Measurements from ENCODE around the gene KIF13A. TPM values are rescaled to one million over a fixed set of nuclear protein-coding genes. Genes with fewer than 3 reads are reported as not detected.
A peak's percentile ranks its signal among the peaks of the same experiment; 100 is the strongest.

KIF13A gene
- total and polyA plus RNA-seq, 9 of the 15 experiments (the other 6 are each of a cell fraction or from before 2014, with no cell fraction given) = 3.6 to 44.3 (median 29.7) TPM

DNA sequence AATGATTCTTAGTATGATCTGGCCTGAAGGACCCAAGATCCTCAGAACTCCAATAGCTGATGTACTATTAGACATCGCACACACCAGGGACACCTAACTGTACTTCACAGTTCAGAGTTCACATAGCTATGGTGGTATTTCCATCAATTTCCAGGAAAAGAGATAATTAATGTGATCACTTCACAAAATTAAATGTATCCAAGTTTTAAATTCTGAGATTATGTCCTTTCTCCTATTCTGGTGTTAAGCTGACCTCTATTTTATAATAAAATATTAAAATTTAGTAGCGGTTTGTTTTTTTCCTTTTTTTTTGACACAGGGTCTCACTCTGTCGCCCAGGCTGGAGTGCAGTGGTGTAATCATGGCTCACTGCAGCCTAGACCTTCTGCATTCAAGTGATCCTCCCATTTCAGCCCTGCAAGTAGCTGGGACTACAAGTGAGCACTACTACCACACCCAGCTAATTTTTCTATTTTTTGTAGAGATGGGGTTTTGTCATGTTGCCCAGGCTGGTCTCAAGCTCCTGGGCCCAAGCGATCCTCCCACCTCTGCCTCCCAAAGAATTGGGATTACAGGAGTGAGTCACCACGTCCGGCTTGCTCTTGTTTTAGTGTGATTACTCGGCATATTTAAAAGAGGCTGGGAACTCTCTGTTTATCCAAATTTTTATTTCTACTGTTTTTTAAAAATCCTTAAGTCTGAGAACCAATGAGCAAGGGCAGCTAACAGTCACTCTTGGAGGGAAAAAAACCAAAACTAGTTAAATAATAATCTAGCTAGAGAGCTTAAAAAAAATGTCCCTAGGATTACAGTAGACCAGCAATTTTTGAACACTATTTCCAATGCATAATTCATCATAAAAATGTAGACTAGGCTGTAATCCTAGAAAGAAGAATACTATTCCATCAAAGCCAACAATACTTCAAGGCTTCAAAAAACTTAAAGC is 16.0 kb downstream of the KIF13A start (continued):
- TF ChIP-seq, protein P1, sequence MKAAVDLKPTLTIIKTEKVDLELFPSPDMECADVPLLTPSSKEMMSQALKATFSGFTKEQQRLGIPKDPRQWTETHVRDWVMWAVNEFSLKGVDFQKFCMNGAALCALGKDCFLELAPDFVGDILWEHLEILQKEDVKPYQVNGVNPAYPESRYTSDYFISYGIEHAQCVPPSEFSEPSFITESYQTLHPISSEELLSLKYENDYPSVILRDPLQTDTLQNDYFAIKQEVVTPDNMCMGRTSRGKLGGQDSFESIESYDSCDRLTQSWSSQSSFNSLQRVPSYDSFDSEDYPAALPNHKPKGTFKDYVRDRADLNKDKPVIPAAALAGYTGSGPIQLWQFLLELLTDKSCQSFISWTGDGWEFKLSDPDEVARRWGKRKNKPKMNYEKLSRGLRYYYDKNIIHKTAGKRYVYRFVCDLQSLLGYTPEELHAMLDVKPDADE (conservative IDR thresholded peaks at IDR 0.05; ENCODE audit: control insufficient read depth, low read depth, low read length) = no peak
- TF ChIP-seq KDM2B (CRISPR knock-in tag; IDR thresholded peaks at IDR 0.05) (no peak), NBN (IDR thresholded peaks at IDR 0.05; ENCODE audit: low read depth) (no peak; the same call in 1 of the 2 replicates), NFIC (IDR thresholded peaks at IDR 0.05) (peak; percentile 64), KAT2B (IDR thresholded peaks at IDR 0.05; ENCODE audit: low read depth, low read length) (no peak), RBFOX2 (IDR thresholded peaks at IDR 0.05; ENCODE audit: low read depth, low read length) (no peak), SRSF1 (IDR thresholded peaks at IDR 0.05; ENCODE audit: low read depth, low read length) (no peak)
- TF ChIP-seq, protein P2, sequence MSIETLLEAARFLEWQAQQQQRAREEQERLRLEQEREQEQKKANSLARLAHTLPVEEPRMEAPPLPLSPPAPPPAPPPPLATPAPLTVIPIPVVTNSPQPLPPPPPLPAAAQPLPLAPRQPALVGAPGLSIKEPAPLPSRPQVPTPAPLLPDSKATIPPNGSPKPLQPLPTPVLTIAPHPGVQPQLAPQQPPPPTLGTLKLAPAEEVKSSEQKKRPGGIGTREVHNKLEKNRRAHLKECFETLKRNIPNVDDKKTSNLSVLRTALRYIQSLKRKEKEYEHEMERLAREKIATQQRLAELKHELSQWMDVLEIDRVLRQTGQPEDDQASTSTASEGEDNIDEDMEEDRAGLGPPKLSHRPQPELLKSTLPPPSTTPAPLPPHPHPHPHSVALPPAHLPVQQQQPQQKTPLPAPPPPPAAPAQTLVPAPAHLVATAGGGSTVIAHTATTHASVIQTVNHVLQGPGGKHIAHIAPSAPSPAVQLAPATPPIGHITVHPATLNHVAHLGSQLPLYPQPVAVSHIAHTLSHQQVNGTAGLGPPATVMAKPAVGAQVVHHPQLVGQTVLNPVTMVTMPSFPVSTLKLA (conservative IDR thresholded peaks at IDR 0.05) = no peak; a peak in 1 of 4 replicates
- TF ChIP-seq, protein P3, sequence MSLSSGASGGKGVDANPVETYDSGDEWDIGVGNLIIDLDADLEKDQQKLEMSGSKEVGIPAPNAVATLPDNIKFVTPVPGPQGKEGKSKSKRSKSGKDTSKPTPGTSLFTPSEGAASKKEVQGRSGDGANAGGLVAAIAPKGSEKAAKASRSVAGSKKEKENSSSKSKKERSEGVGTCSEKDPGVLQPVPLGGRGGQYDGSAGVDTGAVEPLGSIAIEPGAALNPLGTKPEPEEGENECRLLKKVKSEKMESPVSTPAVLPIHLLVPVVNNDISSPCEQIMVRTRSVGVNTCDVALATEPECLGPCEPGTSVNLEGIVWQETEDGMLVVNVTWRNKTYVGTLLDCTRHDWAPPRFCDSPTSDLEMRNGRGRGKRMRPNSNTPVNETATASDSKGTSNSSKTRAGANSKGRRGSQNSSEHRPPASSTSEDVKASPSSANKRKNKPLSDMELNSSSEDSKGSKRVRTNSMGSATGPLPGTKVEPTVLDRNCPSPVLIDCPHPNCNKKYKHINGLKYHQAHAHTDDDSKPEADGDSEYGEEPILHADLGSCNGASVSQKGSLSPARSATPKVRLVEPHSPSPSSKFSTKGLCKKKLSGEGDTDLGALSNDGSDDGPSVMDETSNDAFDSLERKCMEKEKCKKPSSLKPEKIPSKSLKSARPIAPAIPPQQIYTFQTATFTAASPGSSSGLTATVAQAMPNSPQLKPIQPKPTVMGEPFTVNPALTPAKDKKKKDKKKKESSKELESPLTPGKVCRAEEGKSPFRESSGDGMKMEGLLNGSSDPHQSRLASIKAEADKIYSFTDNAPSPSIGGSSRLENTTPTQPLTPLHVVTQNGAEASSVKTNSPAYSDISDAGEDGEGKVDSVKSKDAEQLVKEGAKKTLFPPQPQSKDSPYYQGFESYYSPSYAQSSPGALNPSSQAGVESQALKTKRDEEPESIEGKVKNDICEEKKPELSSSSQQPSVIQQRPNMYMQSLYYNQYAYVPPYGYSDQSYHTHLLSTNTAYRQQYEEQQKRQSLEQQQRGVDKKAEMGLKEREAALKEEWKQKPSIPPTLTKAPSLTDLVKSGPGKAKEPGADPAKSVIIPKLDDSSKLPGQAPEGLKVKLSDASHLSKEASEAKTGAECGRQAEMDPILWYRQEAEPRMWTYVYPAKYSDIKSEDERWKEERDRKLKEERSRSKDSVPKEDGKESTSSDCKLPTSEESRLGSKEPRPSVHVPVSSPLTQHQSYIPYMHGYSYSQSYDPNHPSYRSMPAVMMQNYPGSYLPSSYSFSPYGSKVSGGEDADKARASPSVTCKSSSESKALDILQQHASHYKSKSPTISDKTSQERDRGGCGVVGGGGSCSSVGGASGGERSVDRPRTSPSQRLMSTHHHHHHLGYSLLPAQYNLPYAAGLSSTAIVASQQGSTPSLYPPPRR (CRISPR knock-in tag; IDR thresholded peaks at IDR 0.05; ENCODE audit: borderline replicate concordance) = no peak
- TF ChIP-seq, protein P4, sequence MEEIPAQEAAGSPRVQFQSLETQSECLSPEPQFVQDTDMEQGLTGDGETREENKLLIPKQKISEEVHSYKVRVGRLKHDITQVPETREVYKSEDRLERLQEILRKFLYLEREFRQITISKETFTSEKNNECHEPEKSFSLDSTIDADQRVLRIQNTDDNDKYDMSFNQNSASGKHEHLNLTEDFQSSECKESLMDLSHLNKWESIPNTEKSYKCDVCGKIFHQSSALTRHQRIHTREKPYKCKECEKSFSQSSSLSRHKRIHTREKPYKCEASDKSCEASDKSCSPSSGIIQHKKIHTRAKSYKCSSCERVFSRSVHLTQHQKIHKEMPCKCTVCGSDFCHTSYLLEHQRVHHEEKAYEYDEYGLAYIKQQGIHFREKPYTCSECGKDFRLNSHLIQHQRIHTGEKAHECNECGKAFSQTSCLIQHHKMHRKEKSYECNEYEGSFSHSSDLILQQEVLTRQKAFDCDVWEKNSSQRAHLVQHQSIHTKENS (CRISPR knock-in tag; IDR thresholded peaks at IDR 0.05) = no peak
- TF ChIP-seq, protein P5, sequence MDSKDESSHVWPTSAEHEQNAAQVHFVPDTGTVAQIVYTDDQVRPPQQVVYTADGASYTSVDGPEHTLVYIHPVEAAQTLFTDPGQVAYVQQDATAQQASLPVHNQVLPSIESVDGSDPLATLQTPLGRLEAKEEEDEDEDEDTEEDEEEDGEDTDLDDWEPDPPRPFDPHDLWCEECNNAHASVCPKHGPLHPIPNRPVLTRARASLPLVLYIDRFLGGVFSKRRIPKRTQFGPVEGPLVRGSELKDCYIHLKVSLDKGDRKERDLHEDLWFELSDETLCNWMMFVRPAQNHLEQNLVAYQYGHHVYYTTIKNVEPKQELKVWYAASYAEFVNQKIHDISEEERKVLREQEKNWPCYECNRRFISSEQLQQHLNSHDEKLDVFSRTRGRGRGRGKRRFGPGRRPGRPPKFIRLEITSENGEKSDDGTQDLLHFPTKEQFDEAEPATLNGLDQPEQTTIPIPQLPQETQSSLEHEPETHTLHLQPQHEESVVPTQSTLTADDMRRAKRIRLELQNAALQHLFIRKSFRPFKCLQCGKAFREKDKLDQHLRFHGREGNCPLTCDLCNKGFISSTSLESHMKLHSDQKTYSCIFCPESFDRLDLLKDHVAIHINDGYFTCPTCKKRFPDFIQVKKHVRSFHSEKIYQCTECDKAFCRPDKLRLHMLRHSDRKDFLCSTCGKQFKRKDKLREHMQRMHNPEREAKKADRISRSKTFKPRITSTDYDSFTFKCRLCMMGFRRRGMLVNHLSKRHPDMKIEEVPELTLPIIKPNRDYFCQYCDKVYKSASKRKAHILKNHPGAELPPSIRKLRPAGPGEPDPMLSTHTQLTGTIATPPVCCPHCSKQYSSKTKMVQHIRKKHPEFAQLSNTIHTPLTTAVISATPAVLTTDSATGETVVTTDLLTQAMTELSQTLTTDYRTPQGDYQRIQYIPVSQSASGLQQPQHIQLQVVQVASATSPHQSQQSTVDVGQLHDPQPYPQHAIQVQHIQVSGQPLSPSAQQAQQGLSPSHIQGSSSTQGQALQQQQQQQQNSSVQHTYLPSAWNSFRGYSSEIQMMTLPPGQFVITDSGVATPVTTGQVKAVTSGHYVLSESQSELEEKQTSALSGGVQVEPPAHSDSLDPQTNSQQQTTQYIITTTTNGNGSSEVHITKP (IDR thresholded peaks at IDR 0.05; ENCODE audit: partially characterized antibody) = no peak
- TF ChIP-seq, protein P6, sequence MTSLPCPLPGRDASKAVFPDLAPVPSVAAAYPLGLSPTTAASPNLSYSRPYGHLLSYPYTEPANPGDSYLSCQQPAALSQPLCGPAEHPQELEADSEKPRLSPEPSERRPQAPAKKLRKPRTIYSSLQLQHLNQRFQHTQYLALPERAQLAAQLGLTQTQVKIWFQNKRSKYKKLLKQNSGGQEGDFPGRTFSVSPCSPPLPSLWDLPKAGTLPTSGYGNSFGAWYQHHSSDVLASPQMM (CRISPR knock-in tag; IDR thresholded peaks at IDR 0.05) = no peak
